SK-N-SH treated with all-trans-retinoic acid at 6 μM for 48 hours (cell line): Measurements from ENCODE around the gene GABBR2.

Source experiments
- BACH2 ChIP-seq: fragments of 250-450 bp; sonication (Bioruptor Pico); IDR thresholded peaks from 2 replicates; pipeline ENCODE4 v1.9.0; 2021; ENCODE audit warnings: mild to moderate bottlenecking, borderline replicate concordance
- CREB5 ChIP-seq: fragments of 250-450 bp; sonication (Bioruptor Pico); IDR thresholded peaks from 2 replicates; pipeline ENCODE4 v1.5.1; 2020; ENCODE audit warnings: low read depth, mild to moderate bottlenecking, moderate library complexity
- CSDC2 ChIP-seq: fragments of 250-450 bp; sonication (Bioruptor Pico); IDR thresholded peaks from 2 replicates; pipeline ENCODE4 v1.5.0; 2020; ENCODE audit warnings: mild to moderate bottlenecking, moderate library complexity
- ISL1 ChIP-seq: fragments of 250-450 bp; sonication (Bioruptor Pico); IDR thresholded peaks from 2 replicates; pipeline ENCODE4 v2.1.2; 2022; ENCODE audit warnings: mild to moderate bottlenecking, moderate library complexity
- OSR1 ChIP-seq: fragments of 250-450 bp; sonication (Bioruptor Pico); IDR thresholded peaks from 2 replicates; pipeline ENCODE4 v1.8.0; 2022; ENCODE audit warnings: moderate library complexity, mild to moderate bottlenecking, inconsistent platforms
- PPARA ChIP-seq: fragments of 250-450 bp; sonication (Bioruptor Pico); IDR thresholded peaks from 2 replicates; pipeline ENCODE4 v1.5.0; 2020; ENCODE audit warnings: mild to moderate bottlenecking, borderline replicate concordance
- SNAI2 ChIP-seq: fragments of 250-450 bp; sonication (Bioruptor Pico); IDR thresholded peaks from 2 replicates; pipeline ENCODE4 v1.5.0; 2020; ENCODE audit warnings: mild to moderate bottlenecking, moderate library complexity
- TOX ChIP-seq: fragments of 250-450 bp; sonication (Bioruptor Pico); IDR thresholded peaks from 2 replicates; pipeline ENCODE4 v1.8.0; 2021; ENCODE audit warnings: mild to moderate bottlenecking, moderate library complexity, borderline replicate concordance
- TSHZ2 ChIP-seq: fragments of 250-450 bp; sonication (Bioruptor Pico); IDR thresholded peaks from 2 replicates; pipeline ENCODE4 v1.5.0; 2020; ENCODE audit warnings: mild to moderate bottlenecking, moderate library complexity
- ZFP3 ChIP-seq: fragments of 250-450 bp; sonication (Bioruptor Pico); IDR thresholded peaks from 2 replicates; pipeline ENCODE4 v1.5.0; 2020; ENCODE audit warnings: mild to moderate bottlenecking, moderate library complexity
- ZFP30 ChIP-seq: fragments of 450-650 bp; formaldehyde crosslinking; IDR thresholded peaks from 2 replicates; pipeline ENCODE4 v1.5.0; 2022; ENCODE audit warnings: mild to moderate bottlenecking, moderate library complexity
- ZNF8 ChIP-seq: fragments of 450-650 bp; formaldehyde crosslinking; IDR thresholded peaks from 2 replicates; pipeline ENCODE4 v1.5.0; 2020; ENCODE audit warnings: mild to moderate bottlenecking, moderate library complexity
- TF ChIP-seq, protein P1 (sequence below): fragments of 250-450 bp; sonication (Bioruptor Pico); IDR thresholded peaks from 2 replicates; pipeline ENCODE4 v1.8.0; 2020; ENCODE audit warnings: mild to moderate bottlenecking, moderate library complexity, borderline replicate concordance

GRCh38 chr9:98506422-98507054 is 202.2 kb downstream of the GABBR2 start:
- no peak for TF ChIP-seq CREB5 (CRISPR knock-in tag)
- no peak for TF ChIP-seq SNAI2
- TF ChIP-seq ZNF8 = no peak
- TF ChIP-seq, protein P1, sequence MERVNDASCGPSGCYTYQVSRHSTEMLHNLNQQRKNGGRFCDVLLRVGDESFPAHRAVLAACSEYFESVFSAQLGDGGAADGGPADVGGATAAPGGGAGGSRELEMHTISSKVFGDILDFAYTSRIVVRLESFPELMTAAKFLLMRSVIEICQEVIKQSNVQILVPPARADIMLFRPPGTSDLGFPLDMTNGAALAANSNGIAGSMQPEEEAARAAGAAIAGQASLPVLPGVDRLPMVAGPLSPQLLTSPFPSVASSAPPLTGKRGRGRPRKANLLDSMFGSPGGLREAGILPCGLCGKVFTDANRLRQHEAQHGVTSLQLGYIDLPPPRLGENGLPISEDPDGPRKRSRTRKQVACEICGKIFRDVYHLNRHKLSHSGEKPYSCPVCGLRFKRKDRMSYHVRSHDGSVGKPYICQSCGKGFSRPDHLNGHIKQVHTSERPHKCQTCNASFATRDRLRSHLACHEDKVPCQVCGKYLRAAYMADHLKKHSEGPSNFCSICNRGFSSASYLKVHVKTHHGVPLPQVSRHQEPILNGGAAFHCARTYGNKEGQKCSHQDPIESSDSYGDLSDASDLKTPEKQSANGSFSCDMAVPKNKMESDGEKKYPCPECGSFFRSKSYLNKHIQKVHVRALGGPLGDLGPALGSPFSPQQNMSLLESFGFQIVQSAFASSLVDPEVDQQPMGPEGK (CRISPR knock-in tag) = no peak
- TF ChIP-seq ZFP3 (CRISPR knock-in tag) = no peak
- TF ChIP-seq PPARA (CRISPR knock-in tag) = no peak
- no peak for TF ChIP-seq TSHZ2 (CRISPR knock-in tag)
- TF ChIP-seq BACH2 (CRISPR knock-in tag) = no peak
- no peak for TF ChIP-seq TOX (CRISPR knock-in tag)
- TF ChIP-seq CSDC2 (CRISPR knock-in tag) = no peak
- no peak for TF ChIP-seq OSR1 (CRISPR knock-in tag)
- TF ChIP-seq ZFP30 = no peak
- no peak for TF ChIP-seq ISL1
